ENCODE data around the gene CCDC106. TPM values are rescaled to one million over a fixed set of nuclear protein-coding genes. Genes with fewer than 3 reads are reported as not detected.

Gene CCDC106
- polyA plus RNA-seq (ENCODE audit: insufficient read length): 19.3 TPM
- long read RNA-seq, donor 1, transcript CCDC106-202 (5 exons, 2,162 nt): major isoform, 10 of 22 reads
- long read RNA-seq, donor 1, transcript CCDC106-201 (6 exons, 1,546 nt): minor isoform, 5 of 22 reads
- long read RNA-seq, donor 1, partial matches to known transcripts: 5 of 22 reads
- long read RNA-seq, donor 1, other reads (novel, unspliced or antisense): 0 of 22 reads
- long read RNA-seq, donor 2, partial matches to known transcripts: 0 of 5 reads
- long read RNA-seq, donor 2, other reads (novel, unspliced or antisense): 0 of 5 reads
- long read RNA-seq, donor 3, partial matches to known transcripts: 0 of 8 reads
- long read RNA-seq, donor 3, other reads (novel, unspliced or antisense): 0 of 8 reads
- long read RNA-seq, donor 4, partial matches to known transcripts: 0 of 1 reads
- long read RNA-seq, donor 4, other reads (novel, unspliced or antisense): 0 of 1 reads
- long read RNA-seq, donor 5, transcript CCDC106-202 (5 exons, 2,162 nt): major isoform, 7 of 9 reads
- long read RNA-seq, donor 5, partial matches to known transcripts: 0 of 9 reads
- long read RNA-seq, donor 5, other reads (novel, unspliced or antisense): 0 of 9 reads
- long read RNA-seq, donor 6, transcript CCDC106-201 (6 exons, 1,546 nt): minor isoform, 5 of 13 reads
- long read RNA-seq, donor 6, transcript CCDC106-202 (5 exons, 2,162 nt): major isoform, 7 of 13 reads
- long read RNA-seq, donor 6, partial matches to known transcripts: 0 of 13 reads
- long read RNA-seq, donor 6, other reads (novel, unspliced or antisense): 0 of 13 reads
- long read RNA-seq, donor 7, partial matches to known transcripts: 6 of 12 reads
- long read RNA-seq, donor 7, other reads (novel, unspliced or antisense): 0 of 12 reads
- long read RNA-seq, donor 8, partial matches to known transcripts: 0 of 2 reads
- long read RNA-seq, donor 8, other reads (novel, unspliced or antisense): 0 of 2 reads

GRCh38 chr19:55647732-55648584, at the start of gene CCDC106:
Gene CCDC106 (plus strand): TSS chr19:55648212. CDS start chr19:55649047, 835 bp downstream.
- peak; percentile 75 for DNase-seq

GRCh38 chr19:55598719-55599467, 49.1 kb upstream of the CCDC106 start:
- peak; percentile 83 for DNase-seq

- DNase-seq: peak; percentile 100
These were observed 48.6 kb upstream of the CCDC106 start, which contains the start of gene FIZ1 for GRCh38 chr19:55599468-55599841. Gene FIZ1 (minus strand): TSS chr19:55599517. CDS start chr19:55597865, 1,652 bp downstream.

GRCh38 chr19:55599842-55600661, 48.0 kb upstream of the CCDC106 start, which contains the start of gene ZNF524:
Gene ZNF524 (plus strand): TSS chr19:55600288. CDS start chr19:55602113, 1,825 bp downstream.
- peak; percentile 94 for DNase-seq

GRCh38 chr19:55600662-55601028, 47.4 kb upstream of the CCDC106 start:
- no peak for DNase-seq

GRCh38 chr19:55601084-55601483, 46.9 kb upstream of the CCDC106 start:
- no peak for DNase-seq

GRCh38 chr19:55602104-55603001, 45.7 kb upstream of the CCDC106 start:
- DNase-seq: no peak

- DNase-seq: no peak
These were observed 44.9 kb upstream of the CCDC106 start for GRCh38 chr19:55603115-55603514.

GRCh38 chr19:55603581-55604292, 44.3 kb upstream of the CCDC106 start:
- DNase-seq: no peak

GRCh38 chr19:55605207-55605636, 42.8 kb upstream of the CCDC106 start:
- DNase-seq: peak; percentile 97

- peak; percentile 86 for DNase-seq
These were observed 42.2 kb upstream of the CCDC106 start, which contains the start of gene ZNF865 for GRCh38 chr19:55605637-55606470. Gene ZNF865 (plus strand): TSS chr19:55605647. CDS start chr19:55613619, 7,972 bp downstream.

- DNase-seq: no peak
These were observed 41.6 kb upstream of the CCDC106 start for GRCh38 chr19:55606471-55606787.

- DNase-seq: no peak
These were observed 41.2 kb upstream of the CCDC106 start for GRCh38 chr19:55606817-55607216.

GRCh38 chr19:55609326-55609725, 38.7 kb upstream of the CCDC106 start:
- DNase-seq: no peak

GRCh38 chr19:55611300-55611982, 36.6 kb upstream of the CCDC106 start:
- DNase-seq: no peak

- no peak for DNase-seq
These were observed 35.9 kb upstream of the CCDC106 start for GRCh38 chr19:55611983-55612645.

Measured in left kidney (tissue), 8 donors.